Hepatocyte (in vitro differentiated cells): ENCODE data around the gene CASR. TPM values are rescaled to one million over a fixed set of nuclear protein-coding genes. Genes with fewer than 3 reads are reported as not detected.

Experiments
- DNase-seq: peaks from one replicate; pipeline ENCODE4 v3.0.0-alpha.2; 2016; ENCODE audit warnings: low spot score
- H2AFZ ChIP-seq: fragments of 200-600 bp; sonication (generic); 2 replicates; pipeline ENCODE4 v1.6.0; 2016; ENCODE audit warnings: antibody characterized with exemption, mild to moderate bottlenecking
- H3K27ac ChIP-seq: fragments of 200-600 bp; sonication (generic); 2 replicates; pipeline ENCODE4 v1.5.1; 2016; ENCODE audit warnings: mild to moderate bottlenecking
- H3K27me3 ChIP-seq: fragments of 200-600 bp; sonication (generic); 2 replicates; pipeline ENCODE4 v1.6.1; 2016
- H3K36me3 ChIP-seq: fragments of 200-600 bp; sonication (generic); replicated peaks from 2 replicates; pipeline ENCODE4 v1.5.1; 2016; ENCODE audit warnings: low read depth; ENCODE audit not compliant: insufficient read depth
- H3K4me1 ChIP-seq: fragments of 200-600 bp; sonication (generic); 2 replicates; pipeline ENCODE4 v1.5.1; 2016; ENCODE audit warnings: mild to moderate bottlenecking, moderate library complexity; ENCODE audit not compliant: insufficient read depth
- H3K4me2 ChIP-seq: fragments of 200-600 bp; sonication (generic); 2 replicates; pipeline ENCODE4 v1.6.0; 2016
- H3K4me3 ChIP-seq: fragments of 200-600 bp; sonication (generic); 2 replicates; pipeline ENCODE4 v1.5.1; 2016; ENCODE audit warnings: mild to moderate bottlenecking
- H3K79me2 ChIP-seq: fragments of 200-600 bp; sonication (generic); 2 replicates; pipeline ENCODE4 v1.6.0; 2017; ENCODE audit warnings: mild to moderate bottlenecking
- H3K9me2 ChIP-seq: fragments of 200-600 bp; sonication (generic); replicated peaks from 2 replicates; pipeline ENCODE4 v1.6.0; 2017; ENCODE audit warnings: mild to moderate bottlenecking; ENCODE audit not compliant: insufficient read depth
- H3K9me3 ChIP-seq: fragments of 200-600 bp; sonication (generic); 2 replicates; pipeline ENCODE4 v1.5.1; 2016; ENCODE audit warnings: low read depth, mild to moderate bottlenecking
- H4K20me1 ChIP-seq: fragments of 200-600 bp; sonication (generic); 2 replicates; pipeline ENCODE4 v1.6.0; 2016; ENCODE audit warnings: mild to moderate bottlenecking; ENCODE audit not compliant: insufficient read depth, poor library complexity, severe bottlenecking
- CTCF ChIP-seq: fragments of 200-600 bp; sonication (generic); IDR thresholded peaks from 2 replicates; pipeline ENCODE4 v1.5.1; 2016; ENCODE audit warnings: antibody characterized with exemption, mild to moderate bottlenecking; ENCODE audit not compliant: poor library complexity
- EZH2 ChIP-seq: fragments of 200-600 bp; sonication (generic); IDR thresholded peaks from 2 replicates; pipeline ENCODE4 v1.6.1; 2016; ENCODE audit warnings: antibody characterized with exemption, mild to moderate bottlenecking, borderline replicate concordance
- EZH2phosphoT487 ChIP-seq: fragments of 200-600 bp; sonication (generic); IDR thresholded peaks from one replicate; pipeline ENCODE4 v1.6.1; 2018; ENCODE audit warnings: antibody characterized with exemption, mild to moderate bottlenecking, low read depth, moderate library complexity; ENCODE audit not compliant: unreplicated experiment, severe bottlenecking
- WGBS: methylation state at CpG from one replicate; pipeline ENCODE4 v1.1.6; 2016; ENCODE audit warnings: low lambda C conversion rate; ENCODE audit errors: missing lambda C conversion rate; 5-methylcytosine and 5-hydroxymethylcytosine counted together
- polyA plus RNA-seq: library from polyadenylated mRNA; unstranded; fragments of >200 nt; fragmentation: Nextera tagmentation; extraction: Ambion mirVana; gene quantifications from 2 replicates; pipeline ENCODE4 v1.2.1, GENCODE V29; 2016
- total RNA-seq: library from RNA; depleted of rRNA; stranded (reverse); fragments of >200 nt; gene quantifications from 2 replicates; pipeline ENCODE4 v1.2.3, GENCODE V29; 2014

Gene CASR
- total and polyA plus RNA-seq, 2 experiments from 2014 or later, result 0.18 to 0.37 TPM

GRCh38 chr3:122233101-122233952, 49.9 kb downstream of the CASR start:
- Histone ChIP-seq H3K9me2 (no peaks in the 10 kb centered on the region), H3K27ac (no peak overlapping the region), H3K4me2 (no peak overlapping the region), H3K27me3 (peaks cover 13% of the 10 kb centered on the region), H2AFZ (no peak overlapping the region), H3K9me3 (no peaks in the 10 kb centered on the region), H3K4me1 (no peaks in the 10 kb centered on the region), H3K36me3 (no peaks in the 10 kb centered on the region), H3K4me3 (no peak overlapping the region), H4K20me1 (no peaks in the 10 kb centered on the region), H3K79me2 (no peaks in the 10 kb centered on the region)
- no peak for DNase-seq
- WGBS, result 90% methylated on average over 13 of the region's 13 CpGs
- TF ChIP-seq CTCF, result no peak
- no peak for TF ChIP-seq EZH2phosphoT487
- no peak for TF ChIP-seq EZH2

DNA sequence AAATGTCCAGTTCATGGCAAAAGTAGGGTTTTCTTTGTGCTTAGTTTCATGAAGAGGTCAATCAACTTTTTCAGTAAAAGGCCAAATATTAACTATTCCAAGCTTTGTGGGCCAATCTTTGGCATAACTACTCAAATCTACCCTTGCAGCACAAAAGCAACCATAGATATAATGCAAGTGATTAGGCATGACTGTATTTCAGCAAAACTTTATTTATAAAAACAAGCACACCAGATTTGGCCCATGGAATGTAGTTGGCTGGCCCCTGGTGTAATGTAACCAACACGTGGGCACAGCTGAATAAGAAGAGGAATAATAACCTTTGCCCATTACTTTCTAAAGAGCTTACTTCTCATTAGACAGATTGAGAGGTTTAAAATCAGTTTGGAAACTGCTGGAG, 50.6 kb downstream of the CASR start:
- Histone ChIP-seq H3K27me3 (peaks cover 13% of the 10 kb centered on the region), H3K36me3 (no peaks in the 10 kb centered on the region), H3K27ac (no peak overlapping the region), H3K4me2 (no peak overlapping the region), H3K79me2 (no peaks in the 10 kb centered on the region), H3K9me3 (no peaks in the 10 kb centered on the region), H3K9me2 (no peaks in the 10 kb centered on the region), H2AFZ (no peak overlapping the region), H4K20me1 (no peaks in the 10 kb centered on the region), H3K4me1 (no peaks in the 10 kb centered on the region), H3K4me3 (no peak overlapping the region)
- no peak for DNase-seq
- TF ChIP-seq EZH2 (no peak), EZH2phosphoT487 (no peak), CTCF (no peak)
- WGBS, result 58% methylated on average over 1 of the region's 1 CpG

GRCh38 chr3:122235147-122235546, 51.7 kb downstream of the CASR start:
- TF ChIP-seq CTCF (no peak), EZH2 (no peak), EZH2phosphoT487 (no peak)
- Histone ChIP-seq H3K27me3 (peaks cover 13% of the 10 kb centered on the region), H3K4me2 (no peak overlapping the region), H4K20me1 (no peaks in the 10 kb centered on the region), H3K9me2 (no peaks in the 10 kb centered on the region), H3K9me3 (no peaks in the 10 kb centered on the region), H3K4me1 (no peaks in the 10 kb centered on the region), H3K4me3 (no peak overlapping the region), H3K27ac (no peak overlapping the region), H3K36me3 (no peaks in the 10 kb centered on the region), H2AFZ (no peak overlapping the region), H3K79me2 (no peaks in the 10 kb centered on the region)
- DNase-seq, result no peak
- 93% methylated on average over 3 of the region's 3 CpGs for WGBS
